ENCODE data around the gene YIPF1. TPM values are rescaled to one million over a fixed set of nuclear protein-coding genes. Genes with fewer than 3 reads are reported as not detected.
A peak's percentile ranks its signal among the peaks of the same experiment; 100 is the strongest.
"Not testable (repeated sequence)": the region's sequence is repeated elsewhere in the genome, so short reads cannot be mapped to it uniquely, and the experiment has no call there.

The YIPF1 gene
- polyA plus RNA-seq, 4 donors = 31.1 to 36.3 (median 33.1) TPM

GRCh38 chr1:53896635-53897229 lies 7.1 kb upstream of the YIPF1 start:
- DNase-seq (ENCODE audit: low read depth in 4 of 4, low spot score in 2 of 4) = no peak

- DNase-seq (ENCODE audit: low read depth in 4 of 4, low spot score in 2 of 4) = no peak
These were observed 5.8 kb upstream of the YIPF1 start for GRCh38 chr1:53895421-53895820.

DNA sequence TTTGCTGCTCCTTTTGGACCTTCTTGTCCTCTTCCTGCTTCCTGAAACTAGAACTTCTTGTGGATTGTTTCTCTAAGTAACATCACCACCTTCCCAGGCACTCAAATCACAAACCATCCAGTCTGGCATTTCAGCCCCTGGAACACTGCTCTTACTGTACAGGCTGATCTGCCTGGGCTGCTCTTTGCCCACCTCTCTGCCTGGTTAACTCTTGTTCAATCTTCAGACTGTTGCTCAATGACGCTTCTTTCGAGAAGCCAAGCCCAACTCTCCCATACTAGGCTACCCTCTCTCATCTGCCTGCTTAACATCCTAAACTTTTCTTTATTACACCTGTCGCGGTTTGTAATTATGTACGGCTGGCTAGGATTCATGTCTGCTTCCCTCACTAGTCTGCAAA lies 5.0 kb upstream of the YIPF1 start:
- no peak for DNase-seq (ENCODE audit: low read depth in 4 of 4, low spot score in 2 of 4)

DNA sequence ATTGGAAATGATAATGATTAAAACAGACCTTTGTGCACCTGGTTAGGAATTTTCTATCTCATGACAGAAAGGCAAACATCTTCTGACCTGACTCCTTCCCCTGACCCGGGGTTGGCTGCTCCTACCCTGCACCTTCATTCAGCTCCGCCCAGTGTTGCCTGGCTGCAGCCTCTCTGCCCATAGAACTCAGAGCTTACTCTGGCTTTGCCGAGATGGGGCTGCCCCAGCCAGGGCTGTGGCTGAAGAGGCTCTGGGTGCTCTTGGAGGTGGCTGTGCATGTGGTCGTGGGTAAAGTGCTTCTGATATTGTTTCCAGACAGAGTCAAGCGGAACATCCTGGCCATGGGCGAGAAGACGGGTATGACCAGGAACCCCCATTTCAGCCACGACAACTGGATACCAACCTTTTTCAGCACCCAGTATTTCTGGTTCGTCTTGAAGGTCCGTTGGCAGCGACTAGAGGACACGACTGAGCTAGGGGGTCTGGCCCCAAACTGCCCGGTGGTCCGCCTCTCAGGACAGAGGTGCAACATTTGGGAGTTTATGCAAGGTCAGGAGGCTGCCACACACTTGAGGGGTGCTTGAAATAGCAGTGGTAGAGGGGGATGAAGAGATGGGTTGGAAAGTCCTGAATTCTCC lies 4.5 kb upstream of the YIPF1 start, which contains the start of gene DIO1:
TSS of gene DIO1 (plus strand) at position 189 of the 638 bp plus-strand sequence. CDS start at position 213, 24 bp downstream.
- no peak for DNase-seq (ENCODE audit: low read depth in 4 of 4, low spot score in 2 of 4)

DNA sequence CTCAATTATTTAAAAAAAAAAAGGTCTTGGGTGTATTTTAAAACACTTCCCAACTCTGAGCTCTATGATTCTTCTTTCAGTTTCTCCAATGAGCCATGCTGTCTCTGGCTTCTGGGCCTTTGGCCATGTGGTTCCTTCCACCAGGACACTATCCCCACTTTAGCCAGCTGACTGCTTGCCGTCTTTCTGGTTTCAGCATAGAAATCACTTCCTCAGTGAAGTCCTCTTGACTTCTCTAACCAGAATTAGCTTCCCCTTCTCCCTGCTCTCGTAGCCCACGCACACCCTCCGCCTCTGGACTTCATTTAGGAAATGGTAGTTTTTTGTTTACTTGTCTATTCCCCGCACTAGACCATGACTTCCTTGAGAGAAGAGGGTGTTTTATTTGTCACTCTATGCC lies 3.3 kb upstream of the YIPF1 start:
- DNase-seq (ENCODE audit: low read depth in 4 of 4, low spot score in 2 of 4) = no peak

- no peak for DNase-seq (ENCODE audit: low read depth in 4 of 4, low spot score in 2 of 4)
These were observed 2.1 kb upstream of the YIPF1 start for GRCh38 chr1:53891678-53892077.

DNA sequence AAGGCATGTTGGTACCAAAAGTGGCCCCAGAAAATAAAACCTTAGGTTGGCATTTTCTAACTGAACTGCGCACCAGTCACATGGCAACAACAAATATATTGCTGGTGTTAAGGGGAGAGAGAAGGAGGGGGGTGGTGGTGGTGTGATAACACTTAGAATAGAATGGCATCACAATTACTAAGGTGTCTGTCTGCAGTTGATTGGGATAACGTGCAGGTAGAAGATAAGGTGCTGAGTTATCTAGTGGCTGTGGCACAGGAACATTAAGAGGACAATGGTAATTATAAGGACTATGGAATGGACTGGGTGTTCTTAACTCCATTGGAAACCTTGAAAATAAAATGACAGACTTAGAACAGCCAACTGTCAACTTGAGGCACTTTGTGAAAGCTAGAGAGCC lies 1.4 kb upstream of the YIPF1 start:
- DNase-seq (ENCODE audit: low read depth in 4 of 4, low spot score in 2 of 4) = no peak

DNA sequence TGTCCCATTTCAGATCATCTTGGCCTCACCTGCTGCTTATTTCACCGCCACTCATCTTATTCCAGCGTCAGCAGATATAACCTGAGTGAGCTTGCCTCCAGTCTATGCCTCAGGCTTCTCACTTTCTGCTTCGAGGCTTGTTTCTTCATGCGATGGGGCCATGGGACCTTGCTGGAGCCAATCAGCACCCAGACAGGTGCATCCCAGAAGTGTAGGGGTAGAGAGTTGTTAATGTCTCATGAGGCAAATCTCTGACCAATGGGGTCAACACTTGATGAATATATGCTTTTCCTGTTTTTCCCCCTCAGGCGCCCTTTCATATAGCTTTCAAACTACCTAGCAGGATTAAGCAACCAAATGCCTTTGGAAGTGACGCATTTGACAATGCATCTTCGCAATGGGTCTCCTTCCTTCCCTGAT lies 935 bp upstream of the YIPF1 start:
- DNase-seq (ENCODE audit: low read depth in 4 of 4, low spot score in 2 of 4) = no peak

GRCh38 chr1:53888681-53889080 lies 916 bp downstream of the YIPF1 start:
- DNase-seq (ENCODE audit: low read depth in 4 of 4, low spot score in 2 of 4) = no peak

GRCh38 chr1:53883600-53883999 lies 6.0 kb downstream of the YIPF1 start:
- DNase-seq (ENCODE audit: low read depth in 4 of 4, low spot score in 2 of 4) = not testable (repeated sequence)

DNA sequence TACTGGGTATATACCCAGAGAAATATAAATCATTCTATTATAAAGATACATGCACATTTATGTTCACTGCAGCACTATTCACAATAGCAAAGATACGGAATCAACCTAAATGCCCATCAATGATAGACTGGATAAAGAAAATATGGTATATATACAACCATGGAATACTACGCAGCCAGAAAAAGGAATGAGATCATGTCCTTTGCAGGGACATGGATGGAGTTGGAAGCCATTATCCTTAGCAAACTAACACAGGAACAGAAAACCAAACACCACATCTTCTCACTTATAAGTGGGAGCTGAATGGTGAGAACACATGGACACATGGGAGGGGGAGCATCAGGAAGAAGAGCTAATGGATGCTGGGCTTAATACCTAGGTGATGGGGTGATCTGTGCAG lies 7.7 kb downstream of the YIPF1 start:
- not testable (repeated sequence) for DNase-seq (ENCODE audit: low read depth in 4 of 4, low spot score in 2 of 4)

- DNase-seq (ENCODE audit: low read depth in 4 of 4, low spot score in 2 of 4) = no peak
These were observed 11.0 kb downstream of the YIPF1 start for GRCh38 chr1:53878492-53879105.

DNA sequence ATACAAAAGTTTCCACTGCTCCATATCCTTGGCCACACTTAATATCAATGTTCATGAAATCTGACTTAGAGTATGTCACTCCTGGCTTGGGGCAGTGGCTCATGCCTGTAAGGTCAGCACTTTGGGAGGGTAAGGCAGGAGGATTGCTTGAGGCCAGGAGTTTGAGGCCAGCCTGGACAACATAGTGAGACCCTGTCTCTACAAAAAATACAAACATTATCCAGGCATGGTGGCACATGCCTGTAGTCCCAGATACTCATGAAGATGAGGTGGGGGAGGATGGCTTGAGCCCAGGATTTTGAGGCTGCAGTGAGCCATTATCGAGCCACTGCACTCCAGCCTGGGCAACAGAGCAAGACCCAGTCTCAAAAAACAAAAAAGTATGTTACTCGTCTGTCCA lies 14.4 kb downstream of the YIPF1 start:
- not testable (repeated sequence) for DNase-seq (ENCODE audit: low read depth in 4 of 4, low spot score in 2 of 4)

DNA sequence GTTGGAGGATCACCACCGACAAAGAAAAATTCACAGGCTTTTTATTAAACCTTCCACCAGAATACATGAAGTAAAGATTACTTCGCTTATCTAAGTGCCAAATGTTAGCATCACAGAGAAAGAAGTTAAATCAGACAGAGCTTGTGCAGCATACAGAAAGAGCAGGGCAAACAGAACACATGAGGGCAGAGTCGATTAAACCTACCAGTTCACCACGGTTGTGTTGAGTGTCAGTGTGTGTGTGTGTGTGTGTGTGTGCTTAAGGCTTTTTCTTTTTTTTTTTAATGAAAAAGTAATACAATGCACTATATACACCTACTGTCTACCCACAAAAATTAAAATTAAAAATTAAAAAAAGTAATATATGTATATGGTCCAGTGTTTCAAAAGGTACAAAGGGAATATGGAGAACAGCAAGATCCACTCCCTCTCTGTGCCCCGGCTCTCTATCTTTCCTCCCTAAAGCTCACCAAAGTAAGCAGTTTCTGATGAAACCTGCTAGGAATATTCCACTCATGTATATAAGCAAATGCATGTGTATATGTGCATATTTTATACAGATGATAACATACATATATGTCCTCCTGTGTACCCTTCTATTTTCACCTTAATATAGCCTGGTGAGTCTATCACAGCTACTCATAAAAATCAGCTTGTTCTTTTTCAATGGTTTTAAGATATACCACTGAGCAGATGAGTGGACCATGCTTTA lies 17.7 kb downstream of the YIPF1 start:
- DNase-seq (ENCODE audit: low read depth in 4 of 4, low spot score in 2 of 4) = no peak

GRCh38 chr1:53871221-53871620 lies 18.4 kb downstream of the YIPF1 start:
- DNase-seq (ENCODE audit: low read depth in 4 of 4, low spot score in 2 of 4) = no peak

GRCh38 chr1:53869454-53870117 lies 20.0 kb downstream of the YIPF1 start:
- no peak for DNase-seq (ENCODE audit: low read depth in 4 of 4, low spot score in 2 of 4)

GRCh38 chr1:53868565-53868964 lies 21.0 kb downstream of the YIPF1 start:
- DNase-seq (ENCODE audit: low read depth in 4 of 4, low spot score in 2 of 4) = no peak

DNA sequence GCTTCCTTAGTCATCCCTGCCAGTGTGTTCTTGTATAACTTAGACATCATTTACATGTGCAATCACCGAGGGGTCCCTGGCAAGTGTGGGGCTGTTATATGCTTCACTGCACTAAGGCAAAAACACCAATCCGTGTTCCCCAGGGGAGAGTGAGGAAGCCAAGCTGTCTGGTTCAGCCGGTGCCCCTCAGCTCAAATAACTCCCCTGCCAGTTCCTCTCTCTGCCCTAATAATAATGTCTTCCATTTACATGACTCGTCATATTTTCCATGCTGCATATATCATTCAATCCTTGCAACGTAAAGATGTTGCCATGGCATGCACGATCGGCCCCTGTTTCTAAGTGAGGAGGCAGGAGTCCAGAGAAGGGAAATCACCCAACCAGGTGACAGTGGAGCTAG lies 27.1 kb downstream of the YIPF1 start:
- DNase-seq (ENCODE audit: low read depth in 4 of 4, low spot score in 2 of 4) = no peak

- peak in 1 of 4 donors; percentile 50 for DNase-seq (ENCODE audit: low read depth in 4 of 4, low spot score in 2 of 4)
These were observed 28.6 kb downstream of the YIPF1 start for GRCh38 chr1:53860967-53861411.

GRCh38 chr1:53851571-53852285 lies 37.9 kb downstream of the YIPF1 start:
- DNase-seq (ENCODE audit: low read depth in 4 of 4, low spot score in 2 of 4) = no peak

All from left renal cortex interstitium (tissue), 4 donors.